Esophagus muscularis mucosa (tissue), 4 donors: Measurements from ENCODE around the gene DHCR24.

Source experiments
- EP300 ChIP-seq: sonication (generic); formaldehyde crosslinking; IDR thresholded peaks from one replicate; pipeline ENCODE4 v1.6.1; 2017; ENCODE audit warnings: antibody characterized with exemption
- POLR2A ChIP-seq: fragments of 450-650 bp; IDR thresholded peaks from one replicate; pipeline ENCODE4 v1.6.1; 2017; ENCODE audit warnings: antibody characterized with exemption, moderate library complexity, mild to moderate bottlenecking, low read depth
- TF ChIP-seq, protein P1 (sequence below), 3 experiments: fragments of 200-600 bp in 2 of 3; fragments of 450-650 bp in 1 of 3; sonication (generic) in 2 of 3; IDR thresholded peaks; one replicate each; pipeline ENCODE4 v1.5.1; 2017 to 2019; ENCODE audit warnings: antibody characterized with exemption in 3 of 3, mild to moderate bottlenecking in 2 of 3, moderate library complexity in 1 of 3

DNA sequence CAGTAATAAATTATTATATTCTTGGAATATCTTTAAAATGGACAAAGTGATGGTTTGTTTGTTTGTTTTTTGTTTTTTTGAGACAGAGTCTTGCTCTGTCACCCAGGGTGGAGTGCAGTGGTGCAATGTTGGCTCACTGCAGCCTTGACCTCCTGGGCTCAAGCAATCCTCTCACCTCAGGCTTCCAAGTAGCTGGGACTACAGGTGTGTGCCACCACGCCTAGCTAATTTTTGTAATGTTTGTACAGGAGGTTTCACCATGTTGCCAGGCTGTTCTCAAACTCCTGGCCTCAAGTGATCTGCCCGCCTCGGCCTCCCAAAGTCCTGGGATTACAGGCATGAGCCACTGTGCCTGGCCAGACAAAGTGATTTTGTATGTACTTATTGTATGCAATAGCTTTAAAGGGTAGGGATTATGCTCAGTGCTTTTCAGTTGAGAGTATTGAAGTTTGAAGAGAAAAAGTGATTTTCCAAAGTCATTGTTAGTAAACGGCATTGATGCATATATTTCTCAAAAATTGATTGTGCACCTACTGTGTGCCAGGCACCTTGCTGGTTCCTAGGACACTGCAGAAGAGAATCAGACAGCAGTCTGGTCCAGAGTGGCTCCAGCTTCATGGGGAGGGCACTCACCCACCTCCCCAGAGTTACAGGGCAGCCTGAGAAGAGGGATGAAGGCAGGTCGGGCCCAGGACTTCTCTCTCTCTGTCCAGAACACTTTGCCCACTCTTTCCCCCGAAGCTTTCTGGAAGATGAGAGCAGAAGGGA is 51.7 kb downstream of the DHCR24 start:
- TF ChIP-seq, protein P1, sequence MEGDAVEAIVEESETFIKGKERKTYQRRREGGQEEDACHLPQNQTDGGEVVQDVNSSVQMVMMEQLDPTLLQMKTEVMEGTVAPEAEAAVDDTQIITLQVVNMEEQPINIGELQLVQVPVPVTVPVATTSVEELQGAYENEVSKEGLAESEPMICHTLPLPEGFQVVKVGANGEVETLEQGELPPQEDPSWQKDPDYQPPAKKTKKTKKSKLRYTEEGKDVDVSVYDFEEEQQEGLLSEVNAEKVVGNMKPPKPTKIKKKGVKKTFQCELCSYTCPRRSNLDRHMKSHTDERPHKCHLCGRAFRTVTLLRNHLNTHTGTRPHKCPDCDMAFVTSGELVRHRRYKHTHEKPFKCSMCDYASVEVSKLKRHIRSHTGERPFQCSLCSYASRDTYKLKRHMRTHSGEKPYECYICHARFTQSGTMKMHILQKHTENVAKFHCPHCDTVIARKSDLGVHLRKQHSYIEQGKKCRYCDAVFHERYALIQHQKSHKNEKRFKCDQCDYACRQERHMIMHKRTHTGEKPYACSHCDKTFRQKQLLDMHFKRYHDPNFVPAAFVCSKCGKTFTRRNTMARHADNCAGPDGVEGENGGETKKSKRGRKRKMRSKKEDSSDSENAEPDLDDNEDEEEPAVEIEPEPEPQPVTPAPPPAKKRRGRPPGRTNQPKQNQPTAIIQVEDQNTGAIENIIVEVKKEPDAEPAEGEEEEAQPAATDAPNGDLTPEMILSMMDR (IDR thresholded peaks at IDR 0.05), result no peak
- TF ChIP-seq EP300 (no peak), POLR2A (no peak)
